Endodermal cell (in vitro differentiated cells): ENCODE data around the gene CAMTA1. TPM values are rescaled to one million over a fixed set of nuclear protein-coding genes. Genes with fewer than 3 reads are reported as not detected.

ENCODE experiments used
- DNase-seq: peaks from one replicate; pipeline ENCODE4 v3.0.0-alpha.2; 2017
- H3K27ac ChIP-seq: 2 replicates; pipeline ENCODE4 v1.5.1; 2013; ENCODE audit warnings: mild to moderate bottlenecking, low read depth, low read length, moderate library complexity
- H3K27me3 ChIP-seq: 2 replicates; pipeline ENCODE4 v1.6.1; 2013; ENCODE audit warnings: mild to moderate bottlenecking, low read length, moderate library complexity; ENCODE audit not compliant: insufficient read depth, control insufficient read depth, poor library complexity, severe bottlenecking
- H3K36me3 ChIP-seq: 2 replicates; pipeline ENCODE4 v1.7.0; 2013; ENCODE audit warnings: mild to moderate bottlenecking, low read length, moderate library complexity; ENCODE audit not compliant: control insufficient read depth, insufficient read depth
- H3K4me1 ChIP-seq: one replicate; pipeline ENCODE4 v1.7.0; 2013; ENCODE audit warnings: low read length; ENCODE audit not compliant: control insufficient read depth, insufficient read depth
- H3K4me3 ChIP-seq: 2 replicates; pipeline ENCODE4 v1.5.1; 2013; ENCODE audit warnings: mild to moderate bottlenecking, low read length, moderate library complexity
- H3K9ac ChIP-seq: 2 replicates; pipeline ENCODE4 v1.6.1; 2013; ENCODE audit warnings: mild to moderate bottlenecking, low read length, moderate library complexity; ENCODE audit not compliant: poor library complexity, severe bottlenecking; ENCODE audit errors: extremely low read depth
- H3K9me3 ChIP-seq: 2 replicates; pipeline ENCODE4 v1.6.1; 2013; ENCODE audit warnings: mild to moderate bottlenecking, low read length, moderate library complexity; ENCODE audit not compliant: control insufficient read depth
- H3K27ac Mint-ChIP-seq: 2 replicates; pipeline ENCODE4 v1.8.0; 2020; ENCODE audit warnings: mixed read lengths
- H3K27me3 Mint-ChIP-seq: 2 replicates; pipeline ENCODE4 v1.8.0; 2021; ENCODE audit warnings: mild to moderate bottlenecking, mixed read lengths; ENCODE audit not compliant: insufficient read depth
- H3K36me3 Mint-ChIP-seq: 2 replicates; pipeline ENCODE4 v1.8.0; 2020; ENCODE audit warnings: low read depth, mixed read lengths
- H3K4me1 Mint-ChIP-seq: 2 replicates; pipeline ENCODE4 v1.8.0; 2020; ENCODE audit warnings: mixed read lengths
- H3K4me3 Mint-ChIP-seq: 2 replicates; pipeline ENCODE4 v1.8.0; 2020; ENCODE audit warnings: mild to moderate bottlenecking, moderate library complexity, mixed read lengths
- H3K9me3 Mint-ChIP-seq: 2 replicates; pipeline ENCODE4 v1.8.0; 2020; ENCODE audit warnings: mild to moderate bottlenecking, mixed read lengths
- WGBS, 2 experiments: methylation state at CpG; one replicate each; pipeline versions ENCODE4 v1.1.5 to v1.1.7; 2013; ENCODE audit warnings: missing lambda C conversion rate in 2 of 2, mixed read lengths in 1 of 2; ENCODE audit not compliant: insufficient coverage in 1 of 2, insufficient read length in 1 of 2; 5-methylcytosine and 5-hydroxymethylcytosine counted together
- total RNA-seq, 2 donors: library from RNA; stranded (reverse); fragmentation: NEBNext Ultra II Directional in 1 of 2; extraction: Animal tissue kit (Norgen Biotek cat#: 25700) in 1 of 2; gene quantifications; 2 replicates in 1 of 2; 3 replicates in 1 of 2; pipeline ENCODE4 v1.2.1, GENCODE V29; 2021
- TF ChIP-seq, protein P1 (sequence below): fragments of 200-600 bp; sonication (generic); conservative IDR thresholded peaks from 2 replicates; pipeline ENCODE4 v1.5.0; 2021; ENCODE audit warnings: antibody characterized with exemption, mild to moderate bottlenecking

CAMTA1 gene
- total RNA-seq, 2 donors from 2014 or later = 123 to 137 TPM

DNA sequence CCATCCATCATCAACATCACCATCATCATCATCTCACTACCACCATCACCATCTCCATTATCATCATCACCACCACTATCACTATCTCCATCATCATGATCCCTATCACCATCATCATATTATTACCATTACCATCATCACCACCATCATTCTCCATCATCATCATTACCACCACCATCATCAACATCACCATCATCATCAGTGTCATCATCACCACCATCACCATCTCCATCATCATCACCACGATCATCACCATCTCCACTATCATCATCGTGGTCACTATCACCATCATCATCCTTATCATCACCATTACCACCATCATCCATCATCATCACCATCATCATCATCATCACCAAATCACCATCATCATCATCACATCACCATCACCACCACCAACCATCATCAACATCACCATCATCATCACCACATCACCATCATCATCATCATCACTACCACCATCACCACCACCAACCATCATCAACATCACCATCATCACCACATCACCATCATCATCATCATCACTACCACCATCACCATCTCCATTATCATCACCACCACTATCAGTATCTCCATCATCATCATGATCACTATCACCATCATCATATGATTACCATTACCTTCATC lies 783.8 kb downstream of the CAMTA1 start:
- Histone ChIP-seq H3K36me3 (no peaks in the 10 kb centered on the region), H3K9ac (no peak overlapping the region), H3K27me3 (no peaks in the 10 kb centered on the region), H3K4me3 (no peak overlapping the region), H3K27ac (no peak overlapping the region), H3K4me1 (peaks cover 5% of the 10 kb centered on the region), H3K9me3 (no peaks in the 10 kb centered on the region)
- Mint-ChIP-seq H3K27me3 (no peaks in the 10 kb centered on the region), H3K9me3 (no peaks in the 10 kb centered on the region), H3K27ac (no peak overlapping the region), H3K4me1 (peaks cover 5% of the 10 kb centered on the region), H3K4me3 (no peak overlapping the region), H3K36me3 (no peaks in the 10 kb centered on the region)
- TF ChIP-seq, protein P1, sequence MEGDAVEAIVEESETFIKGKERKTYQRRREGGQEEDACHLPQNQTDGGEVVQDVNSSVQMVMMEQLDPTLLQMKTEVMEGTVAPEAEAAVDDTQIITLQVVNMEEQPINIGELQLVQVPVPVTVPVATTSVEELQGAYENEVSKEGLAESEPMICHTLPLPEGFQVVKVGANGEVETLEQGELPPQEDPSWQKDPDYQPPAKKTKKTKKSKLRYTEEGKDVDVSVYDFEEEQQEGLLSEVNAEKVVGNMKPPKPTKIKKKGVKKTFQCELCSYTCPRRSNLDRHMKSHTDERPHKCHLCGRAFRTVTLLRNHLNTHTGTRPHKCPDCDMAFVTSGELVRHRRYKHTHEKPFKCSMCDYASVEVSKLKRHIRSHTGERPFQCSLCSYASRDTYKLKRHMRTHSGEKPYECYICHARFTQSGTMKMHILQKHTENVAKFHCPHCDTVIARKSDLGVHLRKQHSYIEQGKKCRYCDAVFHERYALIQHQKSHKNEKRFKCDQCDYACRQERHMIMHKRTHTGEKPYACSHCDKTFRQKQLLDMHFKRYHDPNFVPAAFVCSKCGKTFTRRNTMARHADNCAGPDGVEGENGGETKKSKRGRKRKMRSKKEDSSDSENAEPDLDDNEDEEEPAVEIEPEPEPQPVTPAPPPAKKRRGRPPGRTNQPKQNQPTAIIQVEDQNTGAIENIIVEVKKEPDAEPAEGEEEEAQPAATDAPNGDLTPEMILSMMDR = no peak
- WGBS, 2 experiments = 88 to 92% methylated on average over 2 of the region's 2 CpGs
- no peak for DNase-seq

DNA sequence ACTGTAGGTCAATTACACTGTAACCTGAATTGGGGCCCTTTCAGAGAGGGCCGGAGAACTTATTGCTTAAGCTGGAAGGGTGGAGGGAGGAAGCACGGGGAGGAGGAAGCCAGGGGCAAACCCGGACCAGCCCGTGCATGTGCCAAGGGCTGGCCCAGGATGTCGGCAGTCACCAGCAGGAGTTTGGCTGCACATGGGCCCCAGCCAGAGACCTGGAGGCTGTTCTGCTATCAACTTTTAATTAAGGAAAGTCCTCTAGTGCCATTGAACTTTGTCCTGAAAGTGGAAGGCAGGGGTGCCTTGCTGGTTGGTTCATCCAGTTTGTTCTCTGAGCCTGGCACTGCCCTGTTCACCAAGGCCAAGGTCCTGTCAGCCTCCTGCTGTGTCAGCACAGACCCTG lies 785.1 kb downstream of the CAMTA1 start:
- no peak for DNase-seq
- Histone ChIP-seq H3K27me3 (no peaks in the 10 kb centered on the region), H3K9ac (no peak overlapping the region), H3K9me3 (no peaks in the 10 kb centered on the region), H3K27ac (no peak overlapping the region), H3K36me3 (no peaks in the 10 kb centered on the region), H3K4me1 (peaks cover 5% of the 10 kb centered on the region), H3K4me3 (no peak overlapping the region)
- Mint-ChIP-seq H3K27ac (no peak overlapping the region), H3K9me3 (no peaks in the 10 kb centered on the region), H3K4me1 (peaks cover 5% of the 10 kb centered on the region), H3K4me3 (no peak overlapping the region), H3K36me3 (no peaks in the 10 kb centered on the region), H3K27me3 (no peaks in the 10 kb centered on the region)
- 92 to 100% methylated on average over 4 to 5 of the region's 5 CpGs for WGBS, 2 experiments
- TF ChIP-seq, protein P1 = no peak

DNA sequence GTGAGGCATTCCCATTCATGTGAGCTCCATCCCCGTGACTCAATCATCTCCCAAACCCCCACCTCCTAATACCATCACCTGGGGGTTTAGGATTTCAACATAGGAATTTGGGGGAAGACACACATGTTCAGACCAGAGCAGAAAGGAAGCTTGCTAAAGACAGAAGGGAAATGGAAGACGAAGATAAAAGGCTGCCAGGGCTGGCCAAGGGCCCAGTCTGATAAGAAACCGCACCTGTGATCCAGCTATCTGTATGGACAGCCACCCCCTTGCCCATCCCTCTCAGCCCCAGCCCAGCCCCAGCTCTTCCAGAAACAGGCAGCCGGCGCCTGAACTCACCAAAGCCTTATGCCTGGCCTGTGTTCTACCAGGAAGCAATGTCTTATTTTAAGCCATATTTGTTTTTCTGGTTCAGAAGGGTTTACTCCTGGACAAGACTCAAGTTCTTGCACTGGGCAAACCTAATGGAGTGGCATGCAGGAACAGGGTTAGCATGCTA lies 787.4 kb downstream of the CAMTA1 start:
- no peaks in the 10 kb centered on the region for H3K27me3 ChIP-seq
- H3K4me3 ChIP-seq = no peak overlapping the region
- peaks cover 5% of the 10 kb centered on the region for H3K4me1 Mint-ChIP-seq
- H3K36me3 ChIP-seq = no peaks in the 10 kb centered on the region
- peaks cover 5% of the 10 kb centered on the region for H3K4me1 ChIP-seq
- H3K9me3 Mint-ChIP-seq = peaks cover 2% of the 10 kb centered on the region
- no peak overlapping the region for H3K27ac ChIP-seq
- no peaks in the 10 kb centered on the region for H3K36me3 Mint-ChIP-seq
- H3K4me3 Mint-ChIP-seq = no peak overlapping the region
- H3K9ac ChIP-seq = no peak overlapping the region
- 92 to 97% methylated on average over 4 of the region's 5 CpGs for WGBS, 2 experiments
- TF ChIP-seq, protein P1 = no peak
- H3K27me3 Mint-ChIP-seq = no peaks in the 10 kb centered on the region
- no peaks in the 10 kb centered on the region for H3K9me3 ChIP-seq
- no peak overlapping the region for H3K27ac Mint-ChIP-seq
- DNase-seq = no peak
